HG03095 (cell line): ENCODE data around the gene EPB41.
A peak's percentile ranks its signal among the peaks of the same experiment; 100 is the strongest.

Source experiments
- ATAC-seq: cut with Tn5 transposase; IDR thresholded peaks from one replicate; pipeline ENCODE4 v1.9.1; 2021; ENCODE audit warnings: moderate library complexity; ENCODE audit not compliant: unreplicated experiment

The EPB41 gene

DNA sequence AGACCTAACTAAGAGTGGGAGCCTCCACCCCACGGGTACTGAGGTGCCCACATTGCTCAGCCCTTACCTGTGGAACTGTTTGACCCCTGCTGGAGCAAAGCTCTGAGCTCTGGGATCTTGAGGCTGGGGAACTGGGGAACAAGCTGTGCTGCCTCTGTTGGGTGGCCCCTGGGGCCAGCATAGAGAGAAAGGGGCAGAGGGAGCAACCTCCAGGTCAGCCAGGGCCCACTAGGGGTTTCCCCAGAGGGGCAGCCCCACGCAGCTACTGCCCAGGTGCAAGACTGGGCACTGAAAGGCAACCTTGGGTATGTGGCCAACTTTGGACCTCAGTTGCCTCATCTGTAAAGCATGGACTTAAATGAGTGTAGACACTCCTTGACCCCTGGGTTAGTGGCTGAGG is 23.5 kb upstream of the EPB41 start:
- ATAC-seq = no peak

DNA sequence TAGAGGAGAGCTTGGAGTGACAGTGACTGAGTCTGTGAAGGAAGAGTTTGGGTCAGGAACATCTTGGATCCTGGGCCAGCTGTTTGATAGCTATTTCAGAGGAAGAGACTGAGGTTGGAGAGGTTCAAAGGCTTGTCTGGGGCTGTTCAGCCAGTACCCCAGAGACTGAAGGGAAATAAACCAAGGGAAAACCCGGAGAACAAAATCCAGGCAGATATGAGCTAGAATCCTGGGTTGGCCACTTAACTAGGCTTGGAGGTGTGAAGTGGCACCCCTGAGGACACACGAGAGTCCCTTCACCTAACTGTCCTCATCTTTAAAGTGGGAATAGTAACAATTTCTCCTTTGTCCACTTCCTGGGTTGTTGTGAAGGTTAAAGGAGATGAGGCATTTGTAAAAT is 23.1 kb upstream of the EPB41 start:
- ATAC-seq = no peak

DNA sequence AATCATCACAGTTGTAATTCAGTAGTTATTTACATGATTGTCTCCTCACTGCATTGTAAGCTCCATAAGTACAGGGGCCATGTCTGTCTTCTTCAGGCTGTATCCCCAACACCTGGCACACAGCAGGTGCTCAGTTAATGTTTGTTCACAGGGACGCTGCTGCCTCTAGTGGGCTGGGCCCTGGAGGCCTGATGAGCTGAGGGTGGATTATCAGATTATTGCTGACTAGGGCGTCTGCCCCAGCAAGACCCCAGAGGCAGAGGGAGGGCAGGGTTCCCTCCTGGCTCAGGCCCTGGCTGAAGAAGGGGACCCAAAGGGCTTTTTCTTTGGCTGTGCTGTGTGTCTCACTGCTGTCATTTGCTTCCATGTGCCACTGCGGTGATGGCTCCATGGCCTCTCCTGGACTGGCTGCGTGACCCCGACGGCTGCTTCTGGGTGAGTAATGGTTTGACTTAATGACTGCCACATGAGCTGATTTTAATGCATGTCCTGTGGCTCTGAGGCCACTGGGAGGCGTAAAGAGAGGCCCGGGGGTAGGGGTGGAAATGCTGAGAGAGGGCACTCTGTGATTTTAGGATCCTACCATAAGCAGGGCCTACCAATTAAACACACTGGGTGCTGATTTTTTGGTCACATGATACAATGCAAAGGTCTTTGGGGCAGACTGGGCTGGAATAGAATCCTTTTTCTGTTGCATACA is 20.8 kb upstream of the EPB41 start:
- ATAC-seq = no peak

DNA sequence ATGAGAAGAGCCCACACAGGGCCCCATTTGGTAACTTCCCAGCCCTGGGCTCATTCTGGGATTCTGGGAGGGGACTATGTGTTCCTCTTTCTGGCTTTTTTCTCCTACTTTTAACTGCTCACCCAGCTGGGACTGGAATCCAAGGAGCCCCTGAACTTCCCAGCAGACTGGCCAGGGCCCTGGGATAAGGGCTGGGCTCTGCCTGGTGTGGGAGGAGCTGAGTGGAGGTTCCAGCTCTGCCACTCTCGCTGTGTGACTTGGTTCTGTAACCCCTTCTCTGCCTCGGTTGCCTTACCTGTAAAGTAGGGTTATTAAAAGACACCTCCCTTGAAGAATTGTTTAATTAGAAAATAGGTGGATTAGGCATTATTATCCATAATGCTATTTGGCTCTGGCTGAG is 19.6 kb upstream of the EPB41 start:
- no peak for ATAC-seq

DNA sequence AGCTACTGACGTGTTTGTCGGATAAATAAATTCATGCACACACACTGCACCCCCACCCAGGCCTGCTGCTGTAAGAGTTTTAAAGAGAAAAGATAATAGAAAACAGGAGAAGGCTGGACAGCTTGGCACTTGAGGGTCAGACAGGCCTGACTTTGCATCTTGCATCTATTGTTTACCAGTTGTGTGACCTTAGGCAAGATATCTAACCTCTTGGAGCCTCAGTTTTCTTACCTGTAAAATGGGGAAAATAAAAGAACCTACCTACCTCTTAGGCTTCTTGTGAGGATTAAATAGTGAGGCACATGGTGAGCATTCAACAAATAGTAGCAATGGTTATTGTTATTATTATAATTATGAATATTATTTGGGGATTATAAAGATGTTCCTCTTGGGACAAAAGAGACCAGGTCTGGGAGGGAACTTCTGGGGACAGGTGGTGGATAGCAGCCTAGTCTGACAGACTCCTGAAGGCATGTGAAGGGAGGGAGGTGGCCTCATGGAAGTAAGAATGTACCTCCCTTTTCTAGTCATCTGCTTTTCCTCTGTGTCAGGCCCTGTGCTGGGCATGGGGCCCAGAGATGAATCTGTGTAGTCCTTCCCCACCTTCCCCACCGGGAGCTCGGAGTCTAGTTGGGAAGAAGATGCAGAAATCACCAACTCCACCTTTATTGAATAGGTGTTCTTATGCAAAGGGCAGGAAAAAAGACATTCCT is 18.3 kb upstream of the EPB41 start:
- no peak for ATAC-seq

DNA sequence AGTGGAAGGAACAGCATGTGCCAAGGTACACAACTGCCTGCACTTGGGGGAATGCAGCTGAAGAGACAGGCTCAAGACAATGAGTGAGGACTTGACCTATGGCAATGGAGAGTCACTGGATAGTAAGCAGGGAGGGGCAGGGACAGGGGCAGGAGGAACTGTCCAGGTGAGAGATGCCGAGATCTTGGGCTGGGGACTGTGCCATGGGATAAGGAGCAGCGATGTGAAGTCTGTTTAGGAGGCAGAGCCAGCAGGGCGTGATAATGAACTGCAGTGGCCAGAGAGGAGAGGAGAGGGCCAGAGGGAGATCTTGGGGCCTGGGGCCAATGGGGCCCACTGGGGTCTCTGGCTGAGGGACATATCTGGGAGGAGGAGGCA is 17.8 kb upstream of the EPB41 start:
- no peak for ATAC-seq

DNA sequence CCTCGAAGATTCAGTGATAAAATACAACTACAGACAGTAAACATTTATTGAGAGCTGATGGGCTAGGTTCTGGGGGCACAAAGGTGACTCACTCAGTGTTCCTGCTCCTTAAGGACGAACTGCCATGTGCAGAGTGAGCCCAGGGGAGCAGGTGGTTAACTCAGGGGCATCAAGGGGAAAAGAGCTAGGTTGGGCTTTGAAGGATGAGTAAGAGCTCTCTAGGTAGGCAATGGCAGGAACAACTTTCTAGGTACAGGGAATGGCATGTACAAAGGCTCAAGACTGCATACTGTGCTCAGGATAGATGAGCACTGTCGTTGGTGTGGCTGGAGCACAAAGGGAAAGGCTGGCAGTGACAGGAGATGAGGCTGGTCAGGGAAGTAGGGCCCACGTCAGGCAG is 16.6 kb upstream of the EPB41 start:
- ATAC-seq = no peak

DNA sequence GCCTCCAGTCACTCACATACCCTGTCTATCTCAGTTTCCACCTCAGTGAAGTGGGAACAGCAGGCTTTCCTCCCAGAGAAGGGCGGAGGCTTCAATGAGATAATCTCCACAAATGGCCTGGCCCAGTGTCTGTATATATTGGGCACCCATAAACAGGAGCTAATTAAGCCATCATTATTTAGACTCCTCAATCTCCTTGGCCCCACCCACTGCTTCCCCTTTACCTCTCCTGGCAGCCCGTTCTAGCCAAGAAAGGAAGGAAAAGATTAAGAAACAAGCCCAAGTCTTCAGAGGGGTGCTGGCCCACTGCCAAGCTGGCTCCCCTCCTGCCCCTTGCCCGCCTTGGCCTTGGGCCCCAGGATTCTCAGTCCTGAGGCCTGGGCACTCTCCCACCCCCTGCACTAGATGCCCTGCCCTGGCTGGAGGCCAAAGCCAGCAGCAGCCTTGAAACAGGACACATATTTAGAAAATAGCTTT is 15.9 kb upstream of the EPB41 start:
- no peak for ATAC-seq

DNA sequence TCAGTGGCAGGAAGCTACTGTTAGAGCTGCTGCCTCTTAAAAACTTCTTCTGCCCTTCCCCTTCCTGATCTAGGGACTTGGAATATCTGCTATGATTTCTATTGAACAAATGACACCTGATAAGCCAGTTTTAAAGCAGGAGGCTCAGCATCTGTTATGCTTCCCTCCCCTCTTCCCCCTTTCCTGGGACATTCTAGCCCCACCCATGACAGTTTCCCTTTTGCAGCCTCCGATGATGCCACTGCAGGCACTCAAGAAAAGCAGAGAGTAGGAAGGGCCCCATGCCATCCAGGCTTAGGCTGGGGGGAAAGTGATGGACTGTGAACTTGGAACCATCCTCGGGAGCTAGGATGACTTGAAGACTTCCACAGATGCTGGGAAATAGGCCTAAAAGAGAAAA is 15.1 kb upstream of the EPB41 start:
- no peak for ATAC-seq

DNA sequence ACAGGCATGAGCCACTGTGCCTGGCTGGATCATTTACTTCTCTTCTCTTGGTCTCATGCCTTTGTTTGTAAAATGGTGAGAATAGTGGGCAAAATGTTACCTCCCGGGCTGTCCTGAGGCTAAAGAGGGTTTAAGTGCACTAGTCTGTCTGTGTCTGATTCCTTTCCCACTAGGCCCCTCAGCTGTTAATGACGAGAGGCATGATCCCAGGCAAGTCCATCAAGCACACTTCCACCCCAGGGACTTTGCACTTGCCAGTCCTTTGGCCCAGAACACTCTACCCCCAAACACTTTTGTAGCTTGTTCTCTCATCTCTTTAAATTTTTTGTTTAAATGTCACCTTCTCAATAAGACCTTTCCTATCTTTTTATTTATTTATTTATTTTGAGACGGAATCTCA is 13.8 kb upstream of the EPB41 start:
- ATAC-seq = no peak

DNA sequence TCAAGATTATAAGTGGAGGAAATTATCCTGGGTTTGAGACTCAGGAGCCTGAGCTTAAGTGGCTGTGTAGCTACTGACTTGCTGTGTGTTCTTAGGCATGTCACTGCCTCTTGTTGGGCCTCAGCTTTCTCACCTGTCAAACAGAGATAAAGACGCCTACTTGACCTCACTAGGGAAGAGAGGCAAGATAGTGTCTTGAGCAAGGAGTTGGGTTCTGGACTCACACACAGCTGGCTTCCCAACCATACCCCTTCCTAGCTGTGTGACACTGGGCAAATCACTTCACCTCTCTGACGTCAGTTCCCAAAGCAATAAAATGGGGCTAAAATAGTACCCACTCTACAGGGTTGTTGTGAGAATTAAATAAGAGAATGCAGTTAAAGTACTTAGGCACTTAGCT is 11.6 kb upstream of the EPB41 start:
- ATAC-seq = no peak

DNA sequence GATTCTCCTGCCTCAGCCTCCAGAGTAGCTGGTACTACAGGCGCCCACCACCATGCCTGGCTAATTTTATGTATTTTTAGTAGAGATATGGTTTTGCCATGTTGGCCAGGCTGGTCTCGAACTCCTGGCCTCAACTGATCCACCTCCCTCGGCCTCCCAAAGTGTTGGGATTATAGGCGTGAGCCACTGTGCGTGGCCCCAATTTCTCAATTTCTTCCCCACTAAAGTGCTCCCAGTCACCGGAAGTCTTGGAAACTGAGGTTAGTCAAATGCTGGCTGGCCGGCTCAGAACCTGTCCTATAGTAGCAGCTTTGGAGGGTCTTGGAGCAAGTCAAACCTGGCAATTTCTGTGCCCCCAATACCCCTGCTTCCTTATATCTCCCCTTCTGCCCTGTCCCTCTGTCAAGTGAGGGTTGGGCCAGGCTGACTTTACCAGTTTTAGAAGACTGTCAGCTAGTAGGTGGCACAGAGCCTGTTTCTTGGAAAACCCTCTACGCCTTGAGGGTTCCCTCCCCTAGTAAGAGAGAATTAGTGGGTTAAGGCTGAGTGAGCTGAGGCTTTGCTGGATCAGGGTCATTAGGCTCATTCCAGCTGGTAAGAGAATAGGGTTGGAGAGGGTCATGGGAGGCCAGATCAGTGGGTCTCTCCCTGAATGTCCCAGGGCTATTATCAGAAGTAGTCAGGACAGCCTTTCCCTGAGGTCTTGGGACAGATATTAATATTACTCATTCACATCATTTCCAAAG is 8.3 kb upstream of the EPB41 start:
- no peak for ATAC-seq

DNA sequence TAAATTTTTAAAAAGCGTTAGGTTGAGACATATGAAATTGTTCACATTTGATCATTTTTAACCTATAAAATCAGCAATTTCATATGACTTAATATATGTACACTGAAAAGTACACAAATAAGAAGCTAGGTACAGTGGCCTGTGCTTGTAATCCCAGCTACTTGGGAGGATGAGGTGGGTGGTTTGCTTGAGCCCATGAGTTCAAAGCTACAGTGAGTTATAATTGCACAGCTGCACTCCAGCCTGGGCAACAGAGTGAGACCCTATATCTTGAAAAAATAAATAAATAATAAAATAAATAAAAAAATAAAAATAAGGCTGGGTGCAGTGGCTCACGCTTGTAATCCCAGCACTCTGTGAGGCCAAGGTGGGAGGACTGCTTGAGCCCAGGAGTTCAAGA is 5.2 kb upstream of the EPB41 start:
- ATAC-seq = no peak

DNA sequence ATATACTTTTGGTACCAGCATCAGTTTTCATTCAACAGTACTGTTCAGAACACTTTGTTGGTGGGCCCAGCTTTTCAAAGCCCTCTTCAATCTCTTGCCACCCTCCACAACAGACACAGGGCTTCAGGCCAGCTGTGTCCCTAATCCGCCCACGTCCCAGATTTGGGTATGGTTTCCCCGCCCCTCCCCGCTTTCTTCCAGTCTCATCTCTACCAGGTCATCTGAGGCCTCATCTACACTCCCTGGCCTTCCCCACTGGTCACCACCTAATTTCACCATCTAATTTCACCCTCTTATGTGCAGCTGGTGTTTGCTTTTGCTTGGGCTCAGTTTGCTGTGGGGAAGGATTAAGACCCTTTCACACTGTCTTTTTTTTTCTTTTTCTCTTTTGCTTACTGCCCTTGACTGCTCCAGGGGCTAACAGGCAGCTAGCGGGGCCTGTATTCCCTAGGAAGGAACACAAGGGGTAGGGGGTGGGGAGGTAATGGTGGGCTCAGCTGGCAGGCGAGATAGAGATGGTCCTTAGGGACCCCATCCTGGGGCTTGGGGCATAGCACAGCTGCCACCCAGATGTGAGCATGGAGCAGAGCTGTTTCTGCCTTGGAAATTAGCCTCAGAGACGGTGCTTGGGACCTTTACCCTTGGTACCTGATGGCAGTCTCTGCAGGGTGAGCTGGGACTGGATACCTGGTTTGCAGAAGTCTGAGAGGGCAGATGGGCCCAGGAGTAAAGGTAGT is 3.8 kb upstream of the EPB41 start:
- ATAC-seq = no peak

DNA sequence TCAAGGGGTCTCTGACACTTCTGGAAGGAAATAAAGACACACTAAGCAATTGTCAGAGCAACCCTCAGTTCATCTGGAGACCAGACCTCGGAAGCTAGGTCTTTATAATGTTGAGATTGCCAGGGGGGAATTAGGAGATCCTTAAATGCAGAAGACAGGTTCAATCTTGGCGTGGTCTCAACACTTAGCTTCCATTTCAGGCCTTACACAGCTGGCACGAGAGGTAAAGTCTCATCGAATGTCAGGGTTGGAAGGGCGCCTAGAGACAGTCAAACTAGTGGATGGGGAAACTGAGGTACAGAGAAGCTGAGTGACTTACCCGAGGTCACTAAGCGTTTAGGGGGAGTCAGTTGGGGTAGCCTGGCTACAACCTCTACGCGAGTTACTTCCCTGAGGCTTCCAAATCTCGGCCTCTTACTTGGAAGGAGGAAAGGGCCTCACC is 562 bp upstream of the EPB41 start:
- peak; percentile 1 for ATAC-seq

DNA sequence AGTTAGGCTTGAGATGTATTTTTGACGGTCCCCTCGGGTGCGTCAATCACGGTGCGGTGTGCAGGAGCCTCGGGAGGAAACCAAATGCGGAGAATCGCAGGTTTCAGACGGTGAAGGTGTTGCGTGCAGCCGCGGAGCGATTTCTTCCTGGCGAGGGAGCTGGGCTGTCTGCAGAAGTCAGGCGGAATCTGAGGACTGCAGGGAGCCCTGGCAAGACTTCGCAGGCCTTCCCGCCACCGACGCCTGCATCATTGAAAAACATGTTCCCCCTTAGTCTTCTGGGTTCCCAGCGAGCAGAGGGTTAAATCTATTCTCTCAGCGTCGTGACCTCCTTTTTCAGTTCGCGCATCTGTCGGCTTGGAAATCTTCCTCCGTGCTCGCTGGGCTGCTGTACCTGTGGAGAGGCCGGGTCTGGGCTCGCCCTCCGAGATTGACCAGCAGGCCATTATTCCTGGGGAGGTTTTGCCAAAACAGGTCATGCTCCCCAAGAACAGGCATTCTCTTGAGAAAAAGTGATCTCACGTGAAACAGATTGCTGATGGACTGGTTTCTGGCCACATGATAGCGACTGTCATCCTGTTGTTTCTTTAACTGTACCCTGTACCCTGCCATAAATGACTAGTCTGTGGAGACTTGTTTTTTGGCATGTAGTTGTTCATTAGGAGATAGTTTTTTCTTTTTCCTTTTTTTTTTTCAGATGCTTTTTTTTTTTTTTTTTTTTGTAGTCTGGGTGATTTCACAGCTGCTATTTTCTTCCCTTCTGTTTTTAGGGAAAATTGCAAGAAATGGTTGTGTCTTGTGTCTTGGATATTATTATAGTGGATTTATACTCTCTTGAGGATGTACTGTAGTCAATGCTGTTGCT is 894 bp downstream of the EPB41 start:
- no peak for ATAC-seq

DNA sequence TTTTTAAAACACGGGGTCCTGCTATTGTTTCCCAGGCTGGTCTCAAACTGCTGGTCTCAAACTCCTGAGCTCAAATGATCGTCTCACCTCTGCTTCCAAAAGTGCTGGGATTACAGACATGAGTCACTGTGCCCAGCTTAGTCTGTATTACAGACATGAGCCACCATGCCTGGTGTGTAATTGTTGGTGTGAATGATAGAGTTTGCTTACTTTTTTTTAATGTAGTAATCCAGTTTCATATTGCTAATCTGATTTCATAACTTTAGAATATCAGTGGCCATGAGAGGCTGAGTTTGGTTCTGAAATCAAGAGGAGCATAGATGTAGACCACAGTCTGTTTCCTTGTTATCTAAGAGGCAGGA is 3.4 kb downstream of the EPB41 start:
- ATAC-seq = no peak

DNA sequence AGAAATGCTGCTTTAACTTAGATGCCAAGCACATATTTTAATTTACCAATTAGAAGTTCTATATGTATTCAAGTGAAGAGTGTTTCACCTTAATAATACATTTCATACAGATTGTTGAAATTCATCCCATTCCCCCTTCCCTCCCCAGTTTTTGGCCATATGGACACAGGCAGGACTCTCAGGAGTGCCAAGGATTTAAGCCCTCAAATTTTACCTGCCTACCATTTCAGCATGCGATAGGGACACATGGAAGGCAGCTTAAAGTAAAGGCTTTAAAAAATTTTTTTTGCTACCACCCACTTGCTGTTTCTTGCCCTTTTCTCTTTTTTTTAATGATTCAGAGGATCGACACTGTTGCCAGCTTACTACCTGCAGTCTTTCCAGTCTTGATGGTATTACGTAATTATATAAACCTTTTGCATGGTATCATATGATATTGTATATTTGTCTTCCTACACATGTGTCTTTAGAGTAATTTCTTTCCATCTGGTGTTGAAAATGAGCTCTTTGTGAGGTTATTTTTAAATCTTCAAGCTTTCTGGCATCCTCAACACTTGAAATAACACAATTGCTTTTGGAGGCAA is 7.0 kb downstream of the EPB41 start:
- ATAC-seq = no peak

DNA sequence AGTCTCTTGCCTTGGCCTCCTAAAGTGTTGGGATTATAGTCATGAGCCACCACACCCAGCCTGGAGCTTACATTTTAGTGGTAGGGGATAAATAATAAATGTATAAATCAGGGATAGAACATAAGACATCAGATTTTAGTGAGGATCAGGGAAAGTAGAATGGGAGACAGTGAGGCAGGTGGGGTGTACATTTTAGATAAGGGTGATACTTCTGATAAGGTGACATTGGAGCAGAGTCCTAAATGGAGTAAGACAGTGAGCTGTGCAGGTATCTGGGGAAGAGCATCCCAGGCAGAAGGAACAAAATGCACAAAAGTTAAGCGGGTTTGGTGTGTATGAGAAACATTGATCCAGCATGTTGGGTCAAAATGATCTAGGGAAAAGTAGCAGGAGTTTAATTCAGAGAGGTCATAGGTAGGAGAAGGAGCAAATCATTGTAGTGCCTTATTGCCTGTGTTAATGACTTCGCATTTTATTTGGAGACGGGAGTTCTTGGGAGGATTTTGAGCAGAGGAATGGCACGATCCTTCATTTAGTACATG is 11.1 kb downstream of the EPB41 start:
- ATAC-seq = no peak
